ENCODE data around the gene KCNK15. TPM values are rescaled to one million over a fixed set of nuclear protein-coding genes. Genes with fewer than 3 reads are reported as not detected.

KCNK15 gene
- total and polyA plus RNA-seq, 2 donors (not counting 1 experiment from before 2014, with no cell fraction given), result 0.17 TPM; not detected in 1

- intact Hi-C loops (cut with micrococcal nuclease), result no loop called here
- H3K4me3 ChIP-seq (ENCODE audit: control extremely low read depth in 1 of 5, extremely low read depth in 1 of 5, insufficient read depth in 1 of 5, low read depth in 2 of 5, low read length in 4 of 5), result no peak overlapping the region
- no peaks in the 10 kb centered on the region for H3K9me3 ChIP-seq (ENCODE audit: control extremely low read depth in 1 of 3, control insufficient read depth in 2 of 3, insufficient read depth in 1 of 3, low read length in 2 of 3)
- peaks cover 9% of the 10 kb centered on the region for H3K27me3 Mint-ChIP-seq
- peaks cover 14% of the 10 kb centered on the region for H3K4me1 Mint-ChIP-seq
- no peak overlapping the region for H3K9ac ChIP-seq (ENCODE audit: low read length)
- no peak overlapping the region for H2AFZ ChIP-seq (ENCODE audit: insufficient read depth, low read depth, low read length, poor library complexity, severe bottlenecking)
- ATAC-seq (ENCODE audit: low read depth) (no peak), DNase-seq (no peak)
- H3K27ac ChIP-seq (ENCODE audit: low read length in 2 of 2), result no peak overlapping the region
- 86% methylated on average over 1 of the region's 5 CpGs for WGBS (ENCODE audit: insufficient coverage)
- H4K20me1 ChIP-seq (ENCODE audit: control insufficient read depth, insufficient read depth, low read length, poor library complexity, severe bottlenecking), result no peaks in the 10 kb centered on the region
- H3K4me3 Mint-ChIP-seq, result no peak overlapping the region
- no peak for TF ChIP-seq EZH2 (IDR thresholded peaks at IDR 0.05; ENCODE audit: borderline replicate concordance, insufficient read depth, low read depth, low read length, poor library complexity, severe bottlenecking)
- H3K4me1 ChIP-seq (ENCODE audit: control insufficient read depth in 2 of 2, insufficient read depth in 2 of 2, low read length in 2 of 2), result peaks cover 7 to 11% of the 10 kb centered on the region in 2 donors
- no peaks in the 10 kb centered on the region for H3K9me3 Mint-ChIP-seq (ENCODE audit: insufficient read depth)
- no peaks in the 10 kb centered on the region for H3K36me3 ChIP-seq (replicated peaks in 1 of 2; ENCODE audit: control extremely low read depth in 1 of 2, control insufficient read depth in 1 of 2, extremely low read depth in 1 of 2, insufficient read depth in 2 of 2, low read length in 1 of 2)
- CTCF ChIA-PET, result no interaction called here
- no peak overlapping the region for H3K27ac Mint-ChIP-seq
- no peaks in the 10 kb centered on the region for H3K79me2 ChIP-seq (ENCODE audit: control insufficient read depth, insufficient read depth, low read length)
- H3K27me3 ChIP-seq (replicated peaks in 1 of 4; ENCODE audit: control extremely low read depth in 1 of 4, control insufficient read depth in 3 of 4, insufficient read depth in 4 of 4, low read length in 3 of 4), result peaks cover 0 to 3% (median 0%) of the 10 kb centered on the region in 4 experiments
- H3K4me2 ChIP-seq (replicated peaks; ENCODE audit: low read depth, low read length, poor library complexity, severe bottlenecking), result no peak overlapping the region
- POLR2A ChIA-PET, result no interaction called here
Observed at GRCh38 chr20:44707018-44707579, 38.6 kb upstream of the KCNK15 start.

DNA sequence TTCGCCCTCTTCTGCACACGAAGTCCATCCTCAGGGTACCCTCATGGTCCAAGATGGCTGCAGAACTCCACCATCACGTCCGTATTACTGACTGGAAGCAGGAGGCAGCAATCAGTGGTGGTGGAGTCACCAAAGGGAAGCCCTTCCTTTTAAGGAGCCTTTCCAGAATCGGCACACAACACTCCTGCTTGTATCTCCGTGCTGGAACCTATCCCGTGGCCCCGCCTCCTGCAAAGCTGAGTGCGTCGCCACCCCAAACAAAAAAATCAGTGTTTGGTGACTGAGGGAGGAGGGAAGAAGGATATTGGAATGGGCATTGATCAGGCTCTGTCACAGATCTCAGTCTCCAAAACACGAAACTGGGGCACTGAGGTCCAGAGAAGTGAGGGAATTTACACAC, 36.3 kb upstream of the KCNK15 start:
- Mint-ChIP-seq H3K27me3 (peaks cover 15% of the 10 kb centered on the region), H3K27ac (no peak overlapping the region), H3K4me1 (no peaks in the 10 kb centered on the region), H3K4me3 (no peak overlapping the region), H3K9me3 (ENCODE audit: insufficient read depth) (no peaks in the 10 kb centered on the region)
- no peak overlapping the region for H3K27ac ChIP-seq (ENCODE audit: low read length in 2 of 2)
- no peaks in the 10 kb centered on the region for H3K79me2 ChIP-seq (ENCODE audit: control insufficient read depth, insufficient read depth, low read length)
- H3K4me2 ChIP-seq (replicated peaks; ENCODE audit: low read depth, low read length, poor library complexity, severe bottlenecking), result no peak overlapping the region
- intact Hi-C loops (cut with micrococcal nuclease), result no loop called here
- ATAC-seq (ENCODE audit: low read depth) (no peak), DNase-seq (no peak)
- ChIA-PET CTCF (no interaction called here), POLR2A (interaction anchor here (0.7 kb wide), 1 partner anchor 73 kb away, joined by 3 read pairs; no protein-coding TSS in a partner anchor)
- H4K20me1 ChIP-seq (ENCODE audit: control insufficient read depth, insufficient read depth, low read length, poor library complexity, severe bottlenecking), result no peaks in the 10 kb centered on the region
- no peaks in the 10 kb centered on the region for H3K27me3 ChIP-seq (replicated peaks in 1 of 4; ENCODE audit: control extremely low read depth in 1 of 4, control insufficient read depth in 3 of 4, insufficient read depth in 4 of 4, low read length in 3 of 4)
- H3K4me3 ChIP-seq (ENCODE audit: control extremely low read depth in 1 of 5, extremely low read depth in 1 of 5, insufficient read depth in 1 of 5, low read depth in 2 of 5, low read length in 4 of 5), result no peak overlapping the region
- WGBS (ENCODE audit: insufficient coverage), result 85% methylated on average over 5 of the region's 11 CpGs
- H3K9me3 ChIP-seq (ENCODE audit: control extremely low read depth in 1 of 3, control insufficient read depth in 2 of 3, insufficient read depth in 1 of 3, low read length in 2 of 3), result no peaks in the 10 kb centered on the region
- TF ChIP-seq, protein P1, sequence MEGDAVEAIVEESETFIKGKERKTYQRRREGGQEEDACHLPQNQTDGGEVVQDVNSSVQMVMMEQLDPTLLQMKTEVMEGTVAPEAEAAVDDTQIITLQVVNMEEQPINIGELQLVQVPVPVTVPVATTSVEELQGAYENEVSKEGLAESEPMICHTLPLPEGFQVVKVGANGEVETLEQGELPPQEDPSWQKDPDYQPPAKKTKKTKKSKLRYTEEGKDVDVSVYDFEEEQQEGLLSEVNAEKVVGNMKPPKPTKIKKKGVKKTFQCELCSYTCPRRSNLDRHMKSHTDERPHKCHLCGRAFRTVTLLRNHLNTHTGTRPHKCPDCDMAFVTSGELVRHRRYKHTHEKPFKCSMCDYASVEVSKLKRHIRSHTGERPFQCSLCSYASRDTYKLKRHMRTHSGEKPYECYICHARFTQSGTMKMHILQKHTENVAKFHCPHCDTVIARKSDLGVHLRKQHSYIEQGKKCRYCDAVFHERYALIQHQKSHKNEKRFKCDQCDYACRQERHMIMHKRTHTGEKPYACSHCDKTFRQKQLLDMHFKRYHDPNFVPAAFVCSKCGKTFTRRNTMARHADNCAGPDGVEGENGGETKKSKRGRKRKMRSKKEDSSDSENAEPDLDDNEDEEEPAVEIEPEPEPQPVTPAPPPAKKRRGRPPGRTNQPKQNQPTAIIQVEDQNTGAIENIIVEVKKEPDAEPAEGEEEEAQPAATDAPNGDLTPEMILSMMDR (IDR thresholded peaks at IDR 0.05), result no peak
- TF ChIP-seq EZH2 (IDR thresholded peaks at IDR 0.05; ENCODE audit: borderline replicate concordance, insufficient read depth, low read depth, low read length, poor library complexity, severe bottlenecking), result no peak
- H3K36me3 ChIP-seq (replicated peaks in 1 of 2; ENCODE audit: control extremely low read depth in 1 of 2, control insufficient read depth in 1 of 2, extremely low read depth in 1 of 2, insufficient read depth in 2 of 2, low read length in 1 of 2), result no peaks in the 10 kb centered on the region
- no peaks in the 10 kb centered on the region for H3K4me1 ChIP-seq (ENCODE audit: control insufficient read depth in 2 of 2, insufficient read depth in 2 of 2, low read length in 2 of 2)
- H2AFZ ChIP-seq (ENCODE audit: insufficient read depth, low read depth, low read length, poor library complexity, severe bottlenecking), result no peak overlapping the region
- no peak overlapping the region for H3K9ac ChIP-seq (ENCODE audit: low read length)
